Esophagus mucosa (tissue), 1 donor: ENCODE results near the gene STIM1. TPM values are rescaled to one million over a fixed set of nuclear protein-coding genes. Genes with fewer than 3 reads are reported as not detected.
A peak's percentile ranks its signal among the peaks of the same experiment; 100 is the strongest.

Experiments
- ATAC-seq: fragments of 200-7000 bp; cut with Tn5 transposase; one replicate; pipeline ENCODE4 v1.9.1; 2020
- total RNA-seq: library from RNA; stranded (reverse); gene quantifications from one replicate; pipeline ENCODE4 v1.2.4, GENCODE V29; 2023
- donor health status: DM: yes; HTN: yes; CAD: no.

Gene STIM1
- total RNA-seq, 1 donor from 2014 or later = 85.1 TPM

GRCh38 chr11:4115128-4115527, 259.7 kb downstream of the STIM1 start:
- ATAC-seq = no peak

GRCh38 chr11:4118107-4118506, 262.6 kb downstream of the STIM1 start:
- ATAC-seq = no peak

DNA sequence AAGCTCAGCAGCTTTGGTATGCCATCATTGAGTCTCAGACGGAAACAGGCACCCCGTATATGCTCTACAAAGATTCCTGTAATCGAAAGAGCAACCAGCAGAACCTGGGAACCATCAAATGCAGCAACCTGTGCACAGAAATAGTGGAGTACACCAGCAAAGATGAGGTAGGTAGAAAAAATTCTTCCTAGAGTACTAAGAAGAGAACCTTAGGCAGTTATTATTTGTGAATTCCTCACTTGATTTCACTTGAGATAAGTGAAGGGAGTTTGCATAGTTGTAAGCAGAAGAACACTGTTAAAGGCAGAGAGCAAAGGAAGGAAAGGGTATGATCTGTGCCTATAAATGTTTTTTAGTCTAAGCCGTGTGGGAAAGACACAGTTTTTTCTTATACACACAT, 267.8 kb downstream of the STIM1 start:
- ATAC-seq = no peak

- no peak for ATAC-seq
Observed at GRCh38 chr11:4125141-4125540, 269.7 kb downstream of the STIM1 start.

- ATAC-seq = no peak
Observed at GRCh38 chr11:4127357-4127756, 271.9 kb downstream of the STIM1 start.

DNA sequence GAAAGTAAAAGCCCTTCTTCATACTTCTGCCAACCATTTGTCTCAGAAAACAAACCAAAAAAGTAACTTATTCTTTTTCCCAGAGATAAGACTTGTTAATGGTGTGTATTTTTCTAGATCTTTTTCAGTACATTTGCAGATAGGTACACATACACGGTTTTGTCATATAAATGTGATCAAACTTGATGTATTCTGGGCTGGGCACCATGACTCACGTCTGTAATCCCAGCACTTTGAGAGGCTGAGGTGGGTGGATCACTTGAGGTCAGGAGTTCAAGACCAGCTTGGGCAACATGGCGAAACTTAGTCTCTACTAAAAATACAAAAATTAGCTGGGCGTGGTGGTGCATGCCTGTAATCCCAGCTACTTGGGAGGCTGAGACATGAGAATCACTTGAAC, 274.8 kb downstream of the STIM1 start:
- peak; percentile 89 for ATAC-seq

- ATAC-seq = peak; percentile 39
Observed at GRCh38 chr11:4134806-4135205, 279.3 kb downstream of the STIM1 start.

DNA sequence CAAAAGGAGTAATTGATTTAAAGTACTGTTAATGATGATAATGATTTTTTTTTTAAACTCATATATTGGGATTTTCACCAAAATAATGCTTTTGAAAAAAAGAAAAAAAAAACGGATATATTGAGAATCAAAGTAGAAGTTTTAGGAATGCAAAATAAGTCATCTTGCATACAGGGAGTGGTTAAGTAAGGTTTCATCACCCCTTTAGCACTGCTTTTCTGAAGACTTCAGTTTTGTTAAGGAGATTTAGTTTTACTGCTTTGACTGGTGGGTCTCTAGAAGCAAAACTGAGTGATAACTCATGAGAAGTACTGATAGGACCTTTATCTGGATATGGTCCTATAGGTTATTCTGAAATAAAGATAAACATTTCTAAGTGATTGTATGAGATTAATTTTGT, 283.0 kb downstream of the STIM1 start:
- no peak for ATAC-seq

GRCh38 chr11:4140067-4140636, 284.7 kb downstream of the STIM1 start:
- ATAC-seq = no peak

Other genes starting within 250 kb of the STIM1 start
- gene ART5, start 213.7 kb upstream of the STIM1 start, total RNA-seq = not detected
- not detected for gene ART1, start 210.5 kb upstream of the STIM1 start, total RNA-seq
- gene CHRNA10, start 184.3 kb upstream of the STIM1 start, total RNA-seq = 0.64 TPM
- gene NUP98, start 58.1 kb upstream of the STIM1 start, total RNA-seq = 55.1 TPM
- gene PGAP2, start 47.1 kb upstream of the STIM1 start, total RNA-seq = 31.8 TPM
- gene RHOG, start 14.7 kb upstream of the STIM1 start, total RNA-seq = 59.7 TPM
- 84.4 TPM for gene RRM1, start 239.1 kb downstream of the STIM1 start, total RNA-seq